Vagina (tissue), 2 donors: ENCODE measurements around the gene PLEKHH1.

Experiments used
- CTCF ChIP-seq, 3 experiments: fragments of 450-650 bp in 2 of 3; fragments of 200-600 bp in 1 of 3; sonication (generic) in 1 of 3; IDR thresholded peaks; one replicate each; pipeline ENCODE4 v1.5.1; 2017 to 2019; ENCODE audit warnings: antibody characterized with exemption in 3 of 3, mild to moderate bottlenecking in 2 of 3, moderate library complexity in 2 of 3
- POLR2A ChIP-seq, 2 donors: fragments of 450-650 bp; IDR thresholded peaks; one replicate each; pipeline ENCODE4 v1.6.1; 2017; ENCODE audit warnings: antibody characterized with exemption in 2 of 2, mild to moderate bottlenecking in 2 of 2, moderate library complexity in 2 of 2
- POLR2AphosphoS5 ChIP-seq, 2 donors: sonication (generic); formaldehyde crosslinking; IDR thresholded peaks; one replicate each; pipeline ENCODE4 v1.9.0; 2017; ENCODE audit warnings: antibody characterized with exemption in 2 of 2, mild to moderate bottlenecking in 2 of 2, low read depth in 1 of 2; ENCODE audit not compliant: insufficient read depth in 1 of 2

GRCh38 chr14:67576216-67576955 lies 43.3 kb downstream of the PLEKHH1 start:
- TF ChIP-seq POLR2A (IDR thresholded peaks at IDR 0.05) (no peak), POLR2AphosphoS5 (IDR thresholded peaks at IDR 0.05; ENCODE audit: insufficient read depth in 1 of 2, low read depth in 1 of 2) (no peak), CTCF (IDR thresholded peaks at IDR 0.05) (no peak)
